HG03439 (cell line): ENCODE results near the gene WNK3.
"Not testable (repeated sequence)": the region's sequence is repeated elsewhere in the genome, so short reads cannot be mapped to it uniquely, and the experiment has no call there.

ENCODE experiments used
- ATAC-seq: cut with Tn5 transposase; IDR thresholded peaks from one replicate; pipeline ENCODE4 v1.9.1; 2021; ENCODE audit warnings: mild to moderate bottlenecking, moderate library complexity; ENCODE audit not compliant: unreplicated experiment

Gene WNK3

GRCh38 chrX:54357414-54358377 is at the start of gene WNK3:
Gene WNK3, minus strand, starts transcription at chrX:54358046.
- ATAC-seq = no peak

DNA sequence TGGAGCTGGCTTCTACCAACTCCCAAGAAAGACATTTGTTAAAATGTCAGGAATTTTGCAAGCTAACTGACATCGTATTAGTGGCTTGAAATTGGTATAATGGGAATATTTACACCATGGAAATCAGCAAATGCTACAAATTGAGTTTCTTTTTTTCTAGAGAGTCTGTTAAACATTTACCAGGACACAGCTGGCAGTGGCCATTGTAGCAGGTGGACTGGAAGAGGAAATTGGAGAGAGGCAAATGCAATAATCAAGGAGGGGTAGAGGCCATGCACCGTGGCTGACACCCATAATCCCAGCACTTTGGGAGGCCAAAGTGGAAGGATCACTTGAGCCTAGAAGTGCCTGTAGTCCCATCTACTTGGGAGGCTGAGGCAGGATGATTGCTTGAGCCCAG is 49.4 kb upstream of the WNK3 start:
- ATAC-seq = no peak

DNA sequence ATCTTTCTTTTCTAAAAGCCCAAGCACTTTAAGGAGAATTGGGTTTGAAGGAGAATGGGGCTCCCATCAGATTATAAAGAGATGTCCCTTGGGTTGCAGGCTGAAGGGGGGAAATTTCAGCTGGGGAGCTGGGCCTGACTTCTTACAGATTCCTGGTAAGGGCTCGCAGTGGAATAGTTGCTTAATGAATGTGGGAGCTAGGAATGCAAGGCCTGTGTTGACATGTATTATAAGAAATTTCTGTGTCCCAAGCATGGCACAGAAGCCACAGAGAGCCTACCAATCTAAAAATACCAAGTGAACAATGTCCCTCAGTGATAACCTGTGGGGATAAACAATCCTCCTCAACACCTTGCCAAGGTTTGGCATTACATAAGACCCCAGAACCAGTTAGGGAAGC is 39.3 kb upstream of the WNK3 start:
- ATAC-seq = no peak

- ATAC-seq = no peak
These were observed 28.5 kb upstream of the WNK3 start for GRCh38 chrX:54386314-54386713.

DNA sequence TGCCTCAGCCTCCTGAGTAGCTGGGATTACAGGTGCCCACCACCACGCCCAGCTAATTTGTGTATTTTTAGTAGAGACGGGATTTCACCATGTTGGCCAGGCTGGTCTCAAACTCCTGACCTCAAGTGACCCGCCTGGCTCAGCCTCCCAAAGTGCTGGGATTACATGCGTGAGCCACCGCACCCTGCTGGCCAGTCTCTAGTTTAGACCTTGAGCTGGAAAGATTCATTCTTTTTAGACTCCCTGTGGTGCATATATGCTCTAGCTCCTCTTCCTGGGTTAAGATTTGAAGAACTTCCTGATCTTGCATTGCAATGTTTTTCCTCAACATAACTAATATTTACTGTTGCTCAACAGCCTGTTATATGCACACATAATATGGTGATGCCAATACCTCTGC is 26.8 kb upstream of the WNK3 start:
- not testable (repeated sequence) for ATAC-seq

DNA sequence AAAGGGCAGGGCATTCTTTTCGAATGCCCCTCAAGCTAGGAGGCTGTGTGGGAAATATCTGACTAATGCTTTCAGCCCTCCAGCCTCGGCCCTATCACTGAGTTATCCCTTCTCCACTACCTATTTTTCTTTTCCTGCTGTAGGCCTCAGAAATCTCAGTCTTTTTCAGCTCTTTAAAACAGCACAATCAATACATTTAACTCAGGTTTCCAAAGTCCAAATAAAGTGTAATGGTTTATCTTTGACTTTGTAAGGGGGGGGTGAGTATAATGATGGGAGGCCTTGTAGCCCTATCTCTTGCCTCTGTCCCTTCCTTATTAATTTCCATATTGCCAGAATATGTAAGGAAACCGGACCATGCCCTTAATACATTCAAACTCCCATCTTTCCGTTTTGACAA is 1.6 kb upstream of the WNK3 start:
- no peak for ATAC-seq

DNA sequence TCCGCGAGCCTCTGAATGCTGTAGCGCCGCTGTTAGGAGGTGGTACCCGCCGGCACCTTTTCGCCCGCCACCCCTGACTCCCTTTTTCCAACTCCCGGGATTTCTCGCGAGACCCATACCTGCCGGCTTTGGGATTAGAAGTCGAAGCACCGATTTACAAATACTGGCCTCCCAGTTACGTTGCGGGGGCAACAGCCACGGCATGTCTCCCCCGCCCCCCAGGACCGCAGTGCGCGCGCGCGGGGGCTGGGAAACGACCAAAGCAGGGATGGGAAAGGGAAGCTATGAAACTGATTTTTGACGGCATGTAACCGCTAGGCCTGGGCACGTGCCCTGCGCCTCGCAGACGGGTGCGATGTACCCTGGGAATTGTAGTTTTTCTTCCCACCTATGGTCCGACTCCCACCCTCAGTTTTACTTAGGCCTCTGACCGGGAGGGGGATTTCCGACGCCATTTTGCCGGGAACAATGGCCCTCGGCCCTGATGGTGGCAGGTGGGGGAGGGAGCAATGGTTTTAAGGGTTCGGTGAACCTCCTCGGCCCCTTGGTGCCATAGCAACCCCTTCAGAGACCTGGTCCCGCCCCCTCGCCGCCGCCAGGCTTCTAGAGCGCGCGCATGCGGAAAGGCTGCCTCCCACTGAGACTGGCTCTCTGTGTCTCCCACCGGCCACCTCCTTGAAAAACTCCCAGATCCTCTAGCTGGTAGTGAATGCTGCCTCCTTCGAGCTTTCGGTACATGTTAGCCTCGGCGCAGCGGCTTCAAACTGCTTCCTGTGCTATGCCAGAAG is 772 bp upstream of the WNK3 start:
- peak; percentile 70 for ATAC-seq

DNA sequence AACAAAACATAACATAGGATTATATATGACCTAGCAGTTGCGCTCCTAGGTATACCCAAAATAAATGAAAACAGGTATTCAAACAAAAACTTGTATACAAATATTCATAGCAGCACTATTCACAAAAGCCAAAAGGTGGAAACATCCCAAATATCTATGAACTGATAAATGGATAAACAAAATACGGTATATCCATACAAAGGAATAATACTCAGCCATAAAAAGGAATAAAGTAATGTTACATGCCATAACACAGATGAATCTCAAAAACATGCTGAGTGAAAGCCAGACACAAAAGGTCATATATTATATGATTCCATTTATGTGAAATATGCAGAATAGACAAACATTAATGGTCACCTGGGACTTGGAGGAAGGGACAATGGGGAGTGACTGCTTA is 5.2 kb downstream of the WNK3 start:
- ATAC-seq = no peak

DNA sequence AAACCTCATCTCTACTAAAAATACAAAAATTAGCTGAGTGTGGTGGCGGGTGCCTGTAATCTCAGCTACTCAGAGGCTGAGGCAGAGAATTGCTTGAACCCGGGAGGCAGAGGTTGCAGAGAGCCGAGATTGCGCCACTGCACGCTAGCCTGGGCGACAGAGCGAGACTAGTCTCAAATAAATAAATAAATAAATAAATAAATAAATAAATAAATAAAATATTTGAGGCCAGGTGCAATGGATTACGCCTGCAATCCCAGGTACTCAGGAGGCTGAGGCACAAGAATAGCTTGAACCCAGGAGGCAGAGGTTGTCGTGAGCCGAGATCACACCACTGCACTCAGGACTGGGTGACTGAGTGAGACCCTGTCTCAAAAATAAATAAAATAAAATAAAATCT is 20.5 kb downstream of the WNK3 start:
- ATAC-seq = not testable (repeated sequence)

DNA sequence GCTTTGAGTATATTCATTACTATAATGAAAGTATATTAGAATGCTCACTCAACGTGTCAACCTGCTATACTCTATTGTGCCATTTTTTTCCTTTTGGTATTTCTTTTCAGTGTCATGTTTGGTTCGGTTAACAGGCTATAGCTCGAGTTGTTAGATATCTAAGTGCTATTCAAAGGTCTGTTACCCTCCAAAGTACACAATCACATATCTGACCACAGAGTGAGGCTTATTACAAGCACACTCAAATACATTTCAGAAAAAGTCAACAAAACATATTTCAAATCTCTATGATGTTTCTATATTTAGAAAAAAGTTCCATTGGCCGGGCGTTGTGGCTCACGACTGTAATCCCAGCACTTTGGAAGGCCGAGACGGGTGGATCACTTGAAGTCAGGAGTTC is 32.8 kb downstream of the WNK3 start:
- ATAC-seq = no peak

GRCh38 chrX:54320067-54320466 is 37.8 kb downstream of the WNK3 start:
- no peak for ATAC-seq

GRCh38 chrX:54306379-54306778 is 51.5 kb downstream of the WNK3 start:
- ATAC-seq = no peak

GRCh38 chrX:54301516-54301915 is 56.3 kb downstream of the WNK3 start:
- no peak for ATAC-seq

DNA sequence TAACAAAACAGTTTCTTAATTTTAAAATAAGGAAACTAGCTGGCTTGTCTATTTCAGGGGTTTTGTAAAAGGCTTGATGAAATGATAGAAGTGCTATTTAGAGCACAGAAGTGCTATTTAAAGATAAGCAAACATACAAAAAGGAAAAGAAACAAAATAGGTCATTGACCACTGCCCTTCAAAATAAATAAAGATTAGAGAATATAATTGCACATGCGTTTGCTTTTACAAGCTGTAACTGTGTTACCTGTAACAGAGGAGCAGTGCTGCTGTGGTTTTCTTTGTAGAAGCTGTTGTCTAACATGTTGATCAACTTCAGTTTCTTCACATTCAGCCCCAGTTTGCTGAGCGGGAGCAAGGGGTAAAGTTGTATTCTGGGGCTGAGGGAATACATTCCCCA is 63.5 kb downstream of the WNK3 start:
- ATAC-seq = no peak

GRCh38 chrX:54292755-54293154 is 65.1 kb downstream of the WNK3 start:
- no peak for ATAC-seq

GRCh38 chrX:54291758-54292157 is 66.1 kb downstream of the WNK3 start:
- ATAC-seq = no peak

DNA sequence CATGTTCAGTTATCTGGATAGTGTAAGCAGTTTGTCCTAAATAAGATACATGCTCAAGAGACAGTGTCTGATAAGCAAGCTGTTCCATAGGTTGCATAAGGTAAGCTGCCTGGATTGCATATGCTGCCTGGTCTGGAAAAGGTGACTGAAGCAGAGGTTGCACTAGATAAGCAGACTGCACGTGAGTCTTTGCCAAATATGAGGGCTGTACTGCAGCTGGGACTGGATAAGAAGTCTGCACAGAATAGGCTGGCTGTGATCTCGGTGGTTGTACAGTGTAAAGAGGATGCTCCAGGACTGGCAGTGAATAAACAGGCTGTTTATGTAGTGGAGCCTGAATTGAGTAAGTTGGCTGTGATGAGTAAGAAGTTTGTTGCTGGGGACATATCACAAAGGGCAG is 68.9 kb downstream of the WNK3 start:
- no peak for ATAC-seq

- no peak for ATAC-seq
These were observed 69.6 kb downstream of the WNK3 start for GRCh38 chrX:54288277-54288676.

- no peak for ATAC-seq
These were observed 76.2 kb downstream of the WNK3 start for GRCh38 chrX:54281676-54282075.

GRCh38 chrX:54280466-54280865 is 77.4 kb downstream of the WNK3 start:
- ATAC-seq = no peak

DNA sequence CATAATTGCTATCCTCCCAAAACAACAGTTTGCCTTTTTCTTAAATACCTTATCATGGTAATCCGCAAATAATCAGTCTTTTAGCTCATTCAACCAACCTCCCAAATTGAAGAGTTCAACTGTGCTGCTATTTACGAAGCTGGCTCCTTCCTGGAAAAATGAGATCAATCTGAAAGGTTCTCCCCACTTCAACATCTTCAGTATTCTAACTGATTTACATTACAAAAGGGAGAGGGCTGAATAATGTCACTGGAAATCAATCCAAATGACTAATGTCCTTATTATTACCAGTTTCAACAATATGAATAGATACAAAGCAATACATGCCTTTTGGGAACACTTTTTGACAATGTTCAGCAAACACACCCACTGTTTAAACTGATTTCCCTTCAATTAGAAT is 86.2 kb downstream of the WNK3 start:
- no peak for ATAC-seq

DNA sequence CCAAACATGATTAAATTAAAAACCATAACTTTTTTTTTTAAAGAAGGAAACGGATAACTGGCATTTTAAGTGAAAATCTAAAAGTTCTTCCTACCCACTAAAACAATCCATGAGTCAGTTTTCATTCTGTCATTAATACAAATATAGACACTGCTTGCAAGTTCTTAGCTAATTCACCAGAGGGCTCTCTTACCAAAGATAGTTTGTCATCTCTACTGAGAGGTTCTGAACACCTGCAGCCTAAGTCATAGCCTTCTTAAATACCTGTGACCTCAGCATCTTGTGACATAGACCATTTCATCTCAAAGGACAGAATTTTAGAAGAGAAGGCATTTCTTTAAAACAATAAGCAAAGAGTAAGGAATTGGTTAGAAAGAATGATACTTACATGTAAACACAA is 109.5 kb downstream of the WNK3 start:
- ATAC-seq = no peak
